Common myeloid progenitor, CD34-positive (primary cell): ENCODE results near the gene SYNPR.

Experiments
- CTCF ChIA-PET: fragments of 350-600 bp; sonication (Branson Sonifier 250); formaldehyde crosslinking; loops from one replicate; lab custom pipeline; 2021; ENCODE audit warnings: antibody characterized with exemption; lab: Charles Lee
- POLR2A ChIA-PET: fragments of 350-600 bp; sonication (Branson Sonifier 250); formaldehyde crosslinking; loops from one replicate; lab custom pipeline; 2021; ENCODE audit warnings: antibody characterized with exemption; lab: Charles Lee
- DNase-seq, 3 donors: peaks; one replicate each; pipeline versions ENCODE4 v3.0.0 to v3.0.0-alpha.2; 2013
- H3K27ac ChIP-seq, 2 experiments: 1 replicate in 1 of 2; 2 replicates in 1 of 2; pipeline ENCODE4 v1.7.0; 2013; ENCODE audit warnings: inconsistent platforms in 2 of 2, low read length in 2 of 2, mild to moderate bottlenecking in 2 of 2, low read depth in 1 of 2, moderate library complexity in 1 of 2; ENCODE audit not compliant: severe bottlenecking in 2 of 2, insufficient read depth in 1 of 2, poor library complexity in 1 of 2
- H3K27me3 ChIP-seq, 5 experiments: replicated peaks in 2 of 5; 1 replicate in 3 of 5; 2 replicates in 2 of 5; pipeline versions ENCODE4 v1.6.1 to v1.7.0; 2013; ENCODE audit warnings: low read length in 4 of 5, mild to moderate bottlenecking in 2 of 5, moderate library complexity in 2 of 5, inconsistent platforms in 1 of 5; ENCODE audit not compliant: insufficient read depth in 5 of 5, control insufficient read depth in 4 of 5
- H3K36me3 ChIP-seq, 4 experiments: 1 replicate in 2 of 4; 2 replicates in 2 of 4; pipeline versions ENCODE4 v1.6.1 to v1.7.0; 2013; ENCODE audit warnings: low read length in 3 of 4, control low read depth in 1 of 4, mild to moderate bottlenecking in 1 of 4; ENCODE audit not compliant: control insufficient read depth in 4 of 4, insufficient read depth in 4 of 4
- H3K4me1 ChIP-seq, 4 experiments: 1 replicate in 3 of 4; 2 replicates in 1 of 4; pipeline versions ENCODE4 v1.6.1 to v1.7.1; 2013; ENCODE audit warnings: low read length in 3 of 4, mild to moderate bottlenecking in 3 of 4, control low read depth in 1 of 4, inconsistent platforms in 1 of 4, moderate library complexity in 1 of 4; ENCODE audit not compliant: control insufficient read depth in 4 of 4, insufficient read depth in 4 of 4; ENCODE audit errors: control extremely low read depth in 1 of 4
- H3K4me3 ChIP-seq, 7 experiments: 1 replicate in 4 of 7; 2 replicates in 3 of 7; pipeline versions ENCODE4 v1.5.1 to v1.7.0; 2013; ENCODE audit warnings: mild to moderate bottlenecking in 7 of 7, low read length in 6 of 7, moderate library complexity in 6 of 7, inconsistent platforms in 2 of 7, low read depth in 2 of 7, control low read depth in 1 of 7; ENCODE audit not compliant: insufficient read depth in 4 of 7, control insufficient read depth in 1 of 7; ENCODE audit errors: extremely low read depth in 1 of 7
- H3K9me3 ChIP-seq, 5 experiments: 1 replicate in 4 of 5; 2 replicates in 1 of 5; pipeline versions ENCODE4 v1.6.1 to v1.7.1; 2013; ENCODE audit warnings: low read length in 4 of 5, mild to moderate bottlenecking in 2 of 5, inconsistent platforms in 1 of 5, low read depth in 1 of 5, moderate library complexity in 1 of 5; ENCODE audit not compliant: control insufficient read depth in 4 of 5, insufficient read depth in 2 of 5; ENCODE audit errors: control extremely low read depth in 1 of 5
- WGBS: methylation state at CpG from one replicate; pipeline ENCODE4 v1.1.5; 2013; ENCODE audit not compliant: insufficient coverage; 5-methylcytosine and 5-hydroxymethylcytosine counted together

Gene SYNPR

DNA sequence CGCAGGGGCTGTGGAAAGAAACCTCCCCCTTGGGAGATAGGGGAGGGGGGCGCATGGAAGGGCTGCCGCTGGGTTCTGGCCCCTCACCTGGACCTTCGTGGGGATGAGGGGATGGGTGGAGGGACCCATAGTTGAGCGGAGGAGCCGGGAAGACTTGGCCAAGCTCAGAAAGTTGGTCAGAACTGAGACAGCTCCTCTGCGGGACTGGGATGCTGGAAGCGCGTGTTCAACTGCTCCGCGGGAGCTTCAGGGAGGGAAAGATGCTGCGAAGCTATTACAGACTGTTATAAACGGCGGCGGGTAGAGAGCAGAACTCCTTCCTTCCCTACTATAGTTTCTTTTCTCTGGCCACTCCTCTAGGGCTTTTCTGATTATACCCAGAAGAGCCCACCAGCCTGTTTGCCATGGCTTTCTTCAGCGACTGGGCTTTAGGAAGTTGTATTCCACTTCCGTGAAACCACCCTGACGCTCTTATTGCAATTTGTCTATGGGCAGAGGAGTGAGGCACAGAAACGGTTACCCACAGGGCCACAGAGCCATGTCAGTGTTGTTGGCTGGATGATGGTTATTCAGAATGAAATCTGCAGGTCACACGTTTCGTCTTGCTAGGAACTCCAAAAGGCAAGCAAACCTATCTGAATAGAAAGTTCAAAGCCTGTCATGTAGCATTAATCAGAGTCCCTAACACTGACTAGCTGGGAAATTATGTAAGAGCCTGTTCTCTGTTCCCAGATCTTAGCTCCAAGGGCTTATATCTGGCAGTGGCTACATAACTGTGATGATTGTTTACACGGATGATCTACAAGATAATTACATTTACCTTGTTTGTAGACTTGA lies 1.1 kb downstream of the SYNPR start:
- no peaks in the 10 kb centered on the region for H3K9me3 ChIP-seq
- WGBS = 8% methylated on average over 19 of the region's 22 CpGs
- no peak overlapping the region for H3K27ac ChIP-seq
- no peak for DNase-seq
- H3K27me3 ChIP-seq = peaks cover 7 to 58% (median 31%) of the 10 kb centered on the region in 5 experiments
- no peak overlapping the region for H3K4me3 ChIP-seq
- POLR2A ChIA-PET = no interaction called here
- no peaks in the 10 kb centered on the region for H3K36me3 ChIP-seq
- CTCF ChIA-PET = interaction anchor here (0.9 kb wide), 1 partner anchor 16 kb away, joined by 3 read pairs; no protein-coding TSS in a partner anchor
- no peaks in the 10 kb centered on the region for H3K4me1 ChIP-seq

DNA sequence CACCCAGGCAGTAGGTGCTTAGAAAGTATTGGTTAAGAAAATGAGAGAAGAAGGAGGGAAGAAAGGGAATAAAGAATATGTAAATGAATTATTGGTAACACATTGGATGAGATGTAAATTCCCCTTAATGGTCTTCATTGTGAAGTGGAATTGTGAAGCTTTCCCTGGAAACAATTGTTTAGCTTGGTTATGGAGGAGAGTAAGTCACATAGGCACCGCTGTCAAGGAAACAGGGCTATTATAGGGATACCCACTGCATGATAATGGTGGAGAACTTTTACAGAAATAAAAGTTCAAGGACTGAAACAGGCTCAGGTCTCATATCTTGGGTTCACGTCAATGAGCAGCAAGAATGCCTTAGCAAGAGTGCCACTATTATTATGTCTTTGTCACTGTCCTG lies 9.5 kb downstream of the SYNPR start:
- no peaks in the 10 kb centered on the region for H3K4me1 ChIP-seq
- POLR2A ChIA-PET = no interaction called here

DNA sequence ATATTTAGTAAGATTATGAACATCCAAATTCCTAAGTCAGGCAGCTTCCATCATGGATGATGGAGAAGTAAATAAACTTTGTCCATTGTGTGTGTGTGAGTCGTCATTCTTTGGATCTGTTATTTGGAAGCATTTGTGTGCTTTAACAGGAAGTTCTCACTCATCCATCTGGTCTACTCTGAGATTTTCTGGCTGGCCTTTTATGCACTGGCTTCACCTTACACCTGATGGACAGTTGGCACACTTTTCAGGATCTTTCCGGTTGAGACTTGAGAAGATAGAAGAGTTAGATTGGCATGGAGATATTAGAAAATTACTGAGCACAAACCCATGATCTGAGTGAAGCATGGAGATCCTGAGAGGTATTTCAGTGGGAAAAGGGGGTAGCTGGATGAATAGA lies 12.6 kb downstream of the SYNPR start:
- WGBS = 79% methylated on average over 2 of the region's 2 CpGs
- ChIA-PET POLR2A (no interaction called here), CTCF (no interaction called here)
- no peaks in the 10 kb centered on the region for H3K4me1 ChIP-seq
- H3K27me3 ChIP-seq = peaks cover 0 to 1% (median 0%) of the 10 kb centered on the region in 5 experiments
- H3K27ac ChIP-seq = no peak overlapping the region
- H3K9me3 ChIP-seq = no peaks in the 10 kb centered on the region
- no peaks in the 10 kb centered on the region for H3K36me3 ChIP-seq
- no peak overlapping the region for H3K4me3 ChIP-seq
- no peak for DNase-seq

More for the DNA sequence above, 9.5 kb downstream of the SYNPR start:
- WGBS = 92% methylated on average over 2 of the region's 2 CpGs
- Histone ChIP-seq H3K4me3 (no peak overlapping the region), H3K27ac (no peak overlapping the region), H3K9me3 (no peaks in the 10 kb centered on the region), H3K36me3 (no peaks in the 10 kb centered on the region), H3K27me3 (peaks cover 0 to 3% (median 0%) of the 10 kb centered on the region in 5 experiments)
- CTCF ChIA-PET = no interaction called here
- DNase-seq = no peak

- CTCF ChIA-PET = no interaction called here
- POLR2A ChIA-PET = no interaction called here
Measured at GRCh38 chr3:63294332-63294731, 16.2 kb downstream of the SYNPR start.

DNA sequence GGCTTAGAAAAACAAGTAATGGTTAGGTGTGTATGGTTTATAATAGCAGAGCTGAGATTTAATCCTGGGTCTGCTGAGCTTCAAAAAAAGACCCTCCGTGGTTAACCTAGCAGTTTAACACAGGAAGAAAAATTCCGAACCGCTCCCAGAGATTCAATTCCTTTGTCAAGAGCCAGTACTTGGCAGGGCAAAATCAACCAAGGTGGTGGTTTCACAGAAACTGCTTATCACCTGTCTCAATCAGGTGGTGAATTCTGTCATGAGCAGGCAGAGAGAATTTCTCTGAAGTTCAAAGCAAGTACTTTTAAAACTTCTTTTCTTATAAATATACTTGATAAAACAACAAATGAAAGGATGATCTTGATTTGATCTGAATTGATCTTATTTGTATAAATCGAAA lies 17.2 kb downstream of the SYNPR start:
- CTCF ChIA-PET = no interaction called here
- H3K27me3 ChIP-seq = no peaks in the 10 kb centered on the region
- POLR2A ChIA-PET = no interaction called here
- no peaks in the 10 kb centered on the region for H3K36me3 ChIP-seq
- H3K9me3 ChIP-seq = peaks cover 0 to 3% (median 0%) of the 10 kb centered on the region in 5 experiments
- DNase-seq = no peak
- H3K4me3 ChIP-seq = no peak overlapping the region
- WGBS = 77% methylated on average over 4 of the region's 4 CpGs
- no peak overlapping the region for H3K27ac ChIP-seq
- H3K4me1 ChIP-seq = no peaks in the 10 kb centered on the region

More at GRCh38 chr3:63294332-63294731, 16.2 kb downstream of the SYNPR start:
- no peaks in the 10 kb centered on the region for H3K4me1 ChIP-seq
- H3K36me3 ChIP-seq = no peaks in the 10 kb centered on the region
- H3K4me3 ChIP-seq = no peak overlapping the region
- peaks cover 0 to 3% (median 0%) of the 10 kb centered on the region in 5 experiments for H3K9me3 ChIP-seq
- no peak overlapping the region for H3K27ac ChIP-seq
- 100% methylated on average over 1 of the region's 4 CpGs for WGBS
- H3K27me3 ChIP-seq = no peaks in the 10 kb centered on the region
- no peak for DNase-seq

DNA sequence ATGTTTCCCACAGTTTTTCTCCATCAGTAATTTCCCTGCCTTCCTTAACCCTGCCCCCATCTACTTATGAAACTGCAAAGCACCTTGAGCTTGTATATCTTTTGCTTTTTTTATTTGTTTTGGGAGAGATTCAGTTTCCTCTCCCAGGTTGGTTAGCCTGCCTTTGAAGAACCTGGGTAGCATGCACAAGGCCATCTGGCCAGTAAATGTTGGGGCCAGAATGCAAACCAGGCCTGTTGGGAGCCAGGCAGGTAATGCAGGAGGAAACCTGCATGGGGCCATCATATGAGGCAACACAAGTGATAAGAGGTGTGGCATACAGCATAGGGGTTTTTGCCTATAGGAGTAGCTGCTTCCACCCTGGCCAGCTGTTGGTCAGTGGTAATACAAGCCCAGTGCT lies 17.7 kb downstream of the SYNPR start:
- Histone ChIP-seq H3K36me3 (no peaks in the 10 kb centered on the region), H3K9me3 (peaks cover 0 to 3% (median 0%) of the 10 kb centered on the region in 5 experiments), H3K27ac (no peak overlapping the region), H3K27me3 (no peaks in the 10 kb centered on the region), H3K4me1 (no peaks in the 10 kb centered on the region), H3K4me3 (no peak overlapping the region)
- DNase-seq = no peak
- POLR2A ChIA-PET = no interaction called here
- CTCF ChIA-PET = no interaction called here

GRCh38 chr3:63296249-63296648 lies 18.1 kb downstream of the SYNPR start:
- POLR2A ChIA-PET = no interaction called here
- no peak for DNase-seq
- no peak overlapping the region for H3K27ac ChIP-seq
- 83% methylated on average over 4 of the region's 4 CpGs for WGBS
- CTCF ChIA-PET = no interaction called here
- H3K27me3 ChIP-seq = no peaks in the 10 kb centered on the region
- H3K36me3 ChIP-seq = no peaks in the 10 kb centered on the region
- H3K9me3 ChIP-seq = peaks cover 0 to 3% (median 0%) of the 10 kb centered on the region in 5 experiments
- no peak overlapping the region for H3K4me3 ChIP-seq
- H3K4me1 ChIP-seq = no peaks in the 10 kb centered on the region
